K562 (cell line): ENCODE measurements around the gene REEP2. TPM values are rescaled to one million over a fixed set of nuclear protein-coding genes. Genes with fewer than 3 reads are reported as not detected.

Source experiments
- ARNT ChIP-seq, 2 experiments: fragments of 450-650 bp; IDR thresholded peaks; 2 replicates each; pipeline ENCODE4 v1.6.1; 2016; ENCODE audit warnings: mild to moderate bottlenecking in 1 of 2
- CTBP1 ChIP-seq: fragments of 450-650 bp; IDR thresholded peaks from 2 replicates; pipeline ENCODE4 v1.6.1; 2016; ENCODE audit warnings: borderline replicate concordance
- HDAC1 ChIP-seq, 2 experiments: fragments of 450-650 bp; IDR thresholded peaks; 2 replicates each; pipeline ENCODE4 v1.6.1; 2016 to 2017; ENCODE audit warnings: inconsistent platforms in 1 of 2, mild to moderate bottlenecking in 1 of 2, moderate library complexity in 1 of 2
- HNRNPH1 ChIP-seq: fragments of 200-400 bp; formaldehyde crosslinking; optimal IDR thresholded peaks from 2 replicates; pipeline ENCODE3; 2017; ENCODE audit warnings: low read depth, mild to moderate bottlenecking, low read length, moderate library complexity
- KLF10 ChIP-seq: fragments of 250-450 bp; sonication (Bioruptor Pico); IDR thresholded peaks from 2 replicates; pipeline ENCODE4 v1.6.1; 2021; ENCODE audit warnings: matching md5 sums
- MCM2 ChIP-seq: fragments of 450-650 bp; IDR thresholded peaks from 2 replicates; pipeline ENCODE4 v1.6.1; 2017; ENCODE audit warnings: low read depth, mild to moderate bottlenecking
- PTTG1 ChIP-seq: fragments of 450-650 bp; IDR thresholded peaks from 2 replicates; pipeline ENCODE4 v1.6.1; 2016; ENCODE audit warnings: low read depth, mild to moderate bottlenecking, missing genetic modification characterization, missing compliant biosample characterization
- SIN3A ChIP-seq, 2 experiments: fragments of 150-350 bp in 1 of 2; IDR thresholded peaks; 2 replicates each; pipeline ENCODE4 v1.6.1; 2011 to 2016; ENCODE audit warnings: borderline replicate concordance in 2 of 2, low read depth in 2 of 2, low read length in 2 of 2, mild to moderate bottlenecking in 2 of 2, moderate library complexity in 2 of 2; ENCODE audit not compliant: control insufficient read depth in 1 of 2
- SNAPC5 ChIP-seq: fragments of 250-450 bp; sonication (Bioruptor Pico); IDR thresholded peaks from 2 replicates; pipeline ENCODE4 v1.8.0; 2021; ENCODE audit warnings: moderate library complexity, mild to moderate bottlenecking, inconsistent platforms
- SRF ChIP-seq, 2 experiments: fragments of 250-450, 450-650 bp in 1 of 2; sonication (Bioruptor Pico) in 1 of 2; sonication (generic) in 1 of 2; formaldehyde crosslinking; IDR thresholded peaks; 2 replicates each; pipeline versions ENCODE4 v1.5.0 to v1.5.1; 2020 to 2022; ENCODE audit warnings: mild to moderate bottlenecking in 1 of 2, missing genetic modification reagents in 1 of 2
- ZFX ChIP-seq: sonication (generic); formaldehyde crosslinking; IDR thresholded peaks from 2 replicates; pipeline ENCODE4 v1.8.0; 2022; ENCODE audit warnings: mild to moderate bottlenecking, missing genetic modification reagents, moderate library complexity
- ZNF354B ChIP-seq: fragments of 250-450 bp; sonication (Bioruptor Pico); IDR thresholded peaks from 2 replicates; pipeline ENCODE4 v1.4.0; 2020
- ZSCAN32 ChIP-seq: fragments of 450-650 bp; formaldehyde crosslinking; IDR thresholded peaks from 2 replicates; pipeline ENCODE4 v1.4.0; 2020; ENCODE audit warnings: mild to moderate bottlenecking, moderate library complexity
- polyA plus RNA-seq, 8 experiments: library from polyadenylated mRNA; depleted of rRNA in 4 of 8; stranded (reverse) in 5 of 8; unstranded in 3 of 8; fragments of >200 nt; fragmentation: Nextera tagmentation in 2 of 8; fragmentation: Illumina TruSeq in 1 of 8; extraction: Ambion mirVana in 2 of 8; extraction: Trizol in 1 of 8; gene quantifications; 2 replicates each; pipeline versions ENCODE4 v1.2.1 to v1.2.3, GENCODE V29; 2011 to 2014; ENCODE audit warnings: inconsistent platforms in 1 of 8, missing spikeins in 1 of 8
- total RNA-seq, 7 experiments: library from RNA; depleted of rRNA in 6 of 7; stranded (reverse); fragments of >200 nt in 6 of 7; fragmentation: Illumina TruSeq in 2 of 7; extraction: Trizol in 2 of 7; gene quantifications; 2 replicates each; pipeline versions ENCODE4 v1.2.1 to v1.2.3, GENCODE V29; 2011 to 2021; ENCODE audit warnings: low replicate concordance in 1 of 7
- TF ChIP-seq, protein P1 (sequence below), 2 experiments: fragments of 450-650 bp in 1 of 2; sonication (generic) in 1 of 2; formaldehyde crosslinking in 1 of 2; IDR thresholded peaks in 1 of 2; conservative IDR thresholded peaks in 1 of 2; 2 replicates each; pipeline versions ENCODE4 v1.6.1 to v1.8.1; 2016 to 2023; ENCODE audit warnings: mild to moderate bottlenecking in 2 of 2, moderate library complexity in 2 of 2, inconsistent platforms in 1 of 2, missing genetic modification reagents in 1 of 2
- TF ChIP-seq, protein P2 (sequence below), 2 experiments: fragments of 450-650 bp; conservative IDR thresholded peaks; 2 replicates each; pipeline ENCODE4 v1.6.1; 2017; ENCODE audit warnings: mild to moderate bottlenecking in 2 of 2, moderate library complexity in 2 of 2
- TF ChIP-seq, protein P3 (sequence below): sonication (generic); formaldehyde crosslinking; IDR thresholded peaks from 2 replicates; pipeline ENCODE4 v1.8.0; 2022; ENCODE audit warnings: mild to moderate bottlenecking, missing genetic modification reagents, borderline replicate concordance
- TF ChIP-seq, protein P4 (sequence below): conservative IDR thresholded peaks from 2 replicates; pipeline ENCODE4 v1.6.1; 2011; ENCODE audit warnings: low read depth, mild to moderate bottlenecking, low read length; ENCODE audit not compliant: control insufficient read depth
- TF ChIP-seq, protein P5 (sequence below): sonication (generic); formaldehyde crosslinking; IDR thresholded peaks from 2 replicates; pipeline ENCODE4 v1.4.0; 2020; ENCODE audit warnings: mild to moderate bottlenecking, missing genetic modification reagents

REEP2 gene
- total and polyA plus RNA-seq, 9 of the 15 experiments (the other 6 are each of a cell fraction or from before 2014, with no cell fraction given): 0.03 to 1.1 (median 0.12) TPM; not detected in 1

DNA sequence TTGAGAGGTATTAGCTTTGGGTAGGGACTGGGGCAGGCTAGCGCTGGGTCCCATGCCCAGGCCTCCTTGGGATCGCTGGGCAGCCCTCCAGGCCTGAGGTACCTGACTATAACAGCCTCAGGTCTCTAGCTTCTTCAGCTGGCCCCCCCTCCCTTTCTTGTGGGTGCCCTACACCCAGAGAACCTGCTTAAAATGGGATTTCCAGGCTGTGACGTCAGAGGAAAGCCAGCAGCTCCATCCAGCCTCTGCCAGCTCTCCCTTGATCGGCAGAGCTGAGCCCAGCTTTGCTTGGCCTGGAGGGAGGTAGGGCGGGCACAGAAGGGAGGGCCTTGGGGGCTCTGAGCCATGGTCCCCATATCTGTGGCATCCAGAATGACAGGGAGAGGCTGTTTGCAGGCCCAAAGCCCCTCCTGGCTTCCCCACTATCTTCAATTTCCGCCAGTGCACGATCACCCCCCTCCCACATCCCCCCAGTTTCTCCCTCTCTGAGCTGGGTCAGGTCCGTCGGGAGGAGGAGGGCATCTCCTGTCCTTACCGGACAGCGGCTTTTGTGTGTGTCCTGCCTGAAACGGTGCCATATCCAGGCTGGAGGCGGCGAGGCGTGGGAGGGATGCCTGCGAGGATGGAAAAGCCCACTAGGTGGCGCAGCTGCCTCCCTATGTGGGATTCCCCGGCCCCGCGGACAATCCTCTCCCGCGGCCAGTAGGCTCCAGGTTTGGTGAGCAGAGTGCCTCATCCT, 10.8 kb downstream of the REEP2 start (continued):
- peak in 1 of 2 experiments; percentile 58; a peak in 1 of 4 replicates for TF ChIP-seq SRF (CRISPR knock-in tag; IDR thresholded peaks at IDR 0.05)
- TF ChIP-seq, protein P1, sequence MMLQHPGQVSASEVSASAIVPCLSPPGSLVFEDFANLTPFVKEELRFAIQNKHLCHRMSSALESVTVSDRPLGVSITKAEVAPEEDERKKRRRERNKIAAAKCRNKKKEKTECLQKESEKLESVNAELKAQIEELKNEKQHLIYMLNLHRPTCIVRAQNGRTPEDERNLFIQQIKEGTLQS (IDR thresholded peaks at IDR 0.05): no peak
- TF ChIP-seq, protein P1 (CRISPR knock-in tag; conservative IDR thresholded peaks at IDR 0.05): peak; percentile 63; the same call in 1 of the 2 replicates
- TF ChIP-seq ZSCAN32 (CRISPR knock-in tag): 0 out of 2 replicates have a peak, but pooled peaks have one; percentile 4
- TF ChIP-seq KLF10 (CRISPR knock-in tag): no peak
- peak; percentile 43; the same call in 1 of the 2 replicates for TF ChIP-seq ZFX (CRISPR knock-in tag)
- no peak for TF ChIP-seq ZNF354B (CRISPR knock-in tag)
- no peak for TF ChIP-seq SNAPC5
- TF ChIP-seq HDAC1 (IDR thresholded peaks at IDR 0.05): no peak
- TF ChIP-seq, protein P2, sequence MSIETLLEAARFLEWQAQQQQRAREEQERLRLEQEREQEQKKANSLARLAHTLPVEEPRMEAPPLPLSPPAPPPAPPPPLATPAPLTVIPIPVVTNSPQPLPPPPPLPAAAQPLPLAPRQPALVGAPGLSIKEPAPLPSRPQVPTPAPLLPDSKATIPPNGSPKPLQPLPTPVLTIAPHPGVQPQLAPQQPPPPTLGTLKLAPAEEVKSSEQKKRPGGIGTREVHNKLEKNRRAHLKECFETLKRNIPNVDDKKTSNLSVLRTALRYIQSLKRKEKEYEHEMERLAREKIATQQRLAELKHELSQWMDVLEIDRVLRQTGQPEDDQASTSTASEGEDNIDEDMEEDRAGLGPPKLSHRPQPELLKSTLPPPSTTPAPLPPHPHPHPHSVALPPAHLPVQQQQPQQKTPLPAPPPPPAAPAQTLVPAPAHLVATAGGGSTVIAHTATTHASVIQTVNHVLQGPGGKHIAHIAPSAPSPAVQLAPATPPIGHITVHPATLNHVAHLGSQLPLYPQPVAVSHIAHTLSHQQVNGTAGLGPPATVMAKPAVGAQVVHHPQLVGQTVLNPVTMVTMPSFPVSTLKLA (conservative IDR thresholded peaks at IDR 0.05): no peak
- TF ChIP-seq, protein P3, sequence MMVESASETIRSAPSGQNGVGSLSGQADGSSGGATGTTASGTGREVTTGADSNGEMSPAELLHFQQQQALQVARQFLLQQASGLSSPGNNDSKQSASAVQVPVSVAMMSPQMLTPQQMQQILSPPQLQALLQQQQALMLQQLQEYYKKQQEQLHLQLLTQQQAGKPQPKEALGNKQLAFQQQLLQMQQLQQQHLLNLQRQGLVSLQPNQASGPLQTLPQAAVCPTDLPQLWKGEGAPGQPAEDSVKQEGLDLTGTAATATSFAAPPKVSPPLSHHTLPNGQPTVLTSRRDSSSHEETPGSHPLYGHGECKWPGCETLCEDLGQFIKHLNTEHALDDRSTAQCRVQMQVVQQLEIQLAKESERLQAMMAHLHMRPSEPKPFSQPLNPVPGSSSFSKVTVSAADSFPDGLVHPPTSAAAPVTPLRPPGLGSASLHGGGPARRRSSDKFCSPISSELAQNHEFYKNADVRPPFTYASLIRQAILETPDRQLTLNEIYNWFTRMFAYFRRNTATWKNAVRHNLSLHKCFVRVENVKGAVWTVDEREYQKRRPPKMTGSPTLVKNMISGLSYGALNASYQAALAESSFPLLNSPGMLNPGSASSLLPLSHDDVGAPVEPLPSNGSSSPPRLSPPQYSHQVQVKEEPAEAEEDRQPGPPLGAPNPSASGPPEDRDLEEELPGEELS (CRISPR knock-in tag): 0 out of 2 replicates have a peak, but pooled peaks have one; percentile 23
- TF ChIP-seq SIN3A (IDR thresholded peaks at IDR 0.05; ENCODE audit: borderline replicate concordance in 2 of 2, control insufficient read depth in 1 of 2, low read depth in 2 of 2, low read length in 2 of 2): no peak
- TF ChIP-seq, protein P4, sequence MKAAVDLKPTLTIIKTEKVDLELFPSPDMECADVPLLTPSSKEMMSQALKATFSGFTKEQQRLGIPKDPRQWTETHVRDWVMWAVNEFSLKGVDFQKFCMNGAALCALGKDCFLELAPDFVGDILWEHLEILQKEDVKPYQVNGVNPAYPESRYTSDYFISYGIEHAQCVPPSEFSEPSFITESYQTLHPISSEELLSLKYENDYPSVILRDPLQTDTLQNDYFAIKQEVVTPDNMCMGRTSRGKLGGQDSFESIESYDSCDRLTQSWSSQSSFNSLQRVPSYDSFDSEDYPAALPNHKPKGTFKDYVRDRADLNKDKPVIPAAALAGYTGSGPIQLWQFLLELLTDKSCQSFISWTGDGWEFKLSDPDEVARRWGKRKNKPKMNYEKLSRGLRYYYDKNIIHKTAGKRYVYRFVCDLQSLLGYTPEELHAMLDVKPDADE: no peak
- no peak for TF ChIP-seq MCM2
- no peak for TF ChIP-seq PTTG1
- TF ChIP-seq ARNT (IDR thresholded peaks at IDR 0.05): 0 out of 4 replicates have a peak, but pooled peaks of 1 of the 2 experiments have one; percentile 22
- peak; percentile 77 for TF ChIP-seq CTBP1
- TF ChIP-seq HNRNPH1: no peak
- TF ChIP-seq, protein P5, sequence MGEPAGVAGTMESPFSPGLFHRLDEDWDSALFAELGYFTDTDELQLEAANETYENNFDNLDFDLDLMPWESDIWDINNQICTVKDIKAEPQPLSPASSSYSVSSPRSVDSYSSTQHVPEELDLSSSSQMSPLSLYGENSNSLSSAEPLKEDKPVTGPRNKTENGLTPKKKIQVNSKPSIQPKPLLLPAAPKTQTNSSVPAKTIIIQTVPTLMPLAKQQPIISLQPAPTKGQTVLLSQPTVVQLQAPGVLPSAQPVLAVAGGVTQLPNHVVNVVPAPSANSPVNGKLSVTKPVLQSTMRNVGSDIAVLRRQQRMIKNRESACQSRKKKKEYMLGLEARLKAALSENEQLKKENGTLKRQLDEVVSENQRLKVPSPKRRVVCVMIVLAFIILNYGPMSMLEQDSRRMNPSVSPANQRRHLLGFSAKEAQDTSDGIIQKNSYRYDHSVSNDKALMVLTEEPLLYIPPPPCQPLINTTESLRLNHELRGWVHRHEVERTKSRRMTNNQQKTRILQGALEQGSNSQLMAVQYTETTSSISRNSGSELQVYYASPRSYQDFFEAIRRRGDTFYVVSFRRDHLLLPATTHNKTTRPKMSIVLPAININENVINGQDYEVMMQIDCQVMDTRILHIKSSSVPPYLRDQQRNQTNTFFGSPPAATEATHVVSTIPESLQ (CRISPR knock-in tag): no peak
